CD4-positive, alpha-beta T cell (primary cell): ENCODE measurements around the gene ZFYVE27. TPM values are rescaled to one million over a fixed set of nuclear protein-coding genes. Genes with fewer than 3 reads are reported as not detected.

ENCODE experiments used
- ATAC-seq: fragments of 200-7000 bp; cut with Tn5 transposase; one replicate; pipeline ENCODE4 v1.10.0; 2022; ENCODE audit warnings: mild to moderate bottlenecking; ENCODE audit not compliant: poor library complexity
- CTCF ChIA-PET: fragments of 350-600 bp; sonication (Branson Sonifier 250); formaldehyde crosslinking; loops from one replicate; lab custom pipeline; 2021; ENCODE audit warnings: antibody characterized with exemption, inconsistent platforms; lab: Charles Lee
- POLR2A ChIA-PET: fragments of 350-600 bp; sonication (Branson Sonifier 250); formaldehyde crosslinking; loops from one replicate; lab custom pipeline; 2021; ENCODE audit warnings: antibody characterized with exemption, inconsistent platforms; lab: Charles Lee
- DNase-seq, 14 experiments: peaks; one replicate each; pipeline ENCODE4 v3.0.0-alpha.2; 2013 to 2020; ENCODE audit warnings: mixed read lengths in 2 of 14
- H3K27ac ChIP-seq, 2 donors: one replicate each; pipeline versions ENCODE4 v1.5.1 to v1.7.0; 2013; ENCODE audit warnings: low read length in 2 of 2, low read depth in 1 of 2, mild to moderate bottlenecking in 1 of 2
- H3K27me3 ChIP-seq, 2 experiments: 1 replicate in 1 of 2; 2 replicates in 1 of 2; pipeline versions ENCODE4 v1.6.1 to v1.7.0; 2013; ENCODE audit warnings: low read length in 2 of 2, control low read depth in 1 of 2, mild to moderate bottlenecking in 1 of 2, moderate library complexity in 1 of 2; ENCODE audit not compliant: insufficient read depth in 2 of 2, control insufficient read depth in 1 of 2
- H3K36me3 ChIP-seq: one replicate; pipeline ENCODE4 v1.6.1; 2013; ENCODE audit warnings: low read length, control low read depth; ENCODE audit not compliant: insufficient read depth
- H3K4me1 ChIP-seq: one replicate; pipeline ENCODE4 v1.6.1; 2013; ENCODE audit warnings: low read length, control low read depth; ENCODE audit not compliant: insufficient read depth
- H3K4me3 ChIP-seq: one replicate; pipeline ENCODE4 v1.5.1; 2013; ENCODE audit warnings: mild to moderate bottlenecking, low read length, moderate library complexity
- H3K9me3 ChIP-seq, 2 experiments: 1 replicate in 1 of 2; 2 replicates in 1 of 2; pipeline versions ENCODE4 v1.6.1 to v1.7.0; 2013; ENCODE audit warnings: low read length in 2 of 2, mild to moderate bottlenecking in 2 of 2, control low read depth in 1 of 2, moderate library complexity in 1 of 2; ENCODE audit not compliant: control insufficient read depth in 1 of 2, insufficient read depth in 1 of 2
- H3K27ac Mint-ChIP-seq: one replicate; pipeline ENCODE4 v1.8.0; 2020; ENCODE audit warnings: mixed read lengths
- H3K27me3 Mint-ChIP-seq: one replicate; pipeline ENCODE4 v1.8.0; 2021; ENCODE audit warnings: mixed read lengths
- H3K36me3 Mint-ChIP-seq: one replicate; pipeline ENCODE4 v1.8.0; 2021; ENCODE audit warnings: low read depth, mixed read lengths
- H3K4me1 Mint-ChIP-seq: one replicate; pipeline ENCODE4 v1.8.0; 2021; ENCODE audit warnings: low read depth, mixed read lengths
- H3K4me3 Mint-ChIP-seq: one replicate; pipeline ENCODE4 v1.8.0; 2020; ENCODE audit warnings: mild to moderate bottlenecking, mixed read lengths
- H3K9me3 Mint-ChIP-seq: one replicate; pipeline ENCODE4 v1.8.0; 2020; ENCODE audit warnings: mixed read lengths
- CTCF ChIP-seq: fragments of 200-600 bp; IDR thresholded peaks from one replicate; pipeline ENCODE4 v1.8.0; 2022; ENCODE audit warnings: antibody characterized with exemption, mild to moderate bottlenecking
- intact Hi-C, 2 experiments: fragments of 100-400 bp; cut with DNase I in 1 of 2; cut with micrococcal nuclease in 1 of 2; formaldehyde crosslinking; loops; one replicate each; pipeline versions ENCODE4 v1.15.1 to v1.9.0; 2023 to 2025; cut with DNase I, micrococcal nuclease
- total RNA-seq, 174 experiments: library from RNA in 2 of 174; stranded (reverse) in 2 of 174; gene quantifications; one replicate each; pipeline ENCODE4 v1.2.3 and lab custom pipeline; 2021 to 2026

ZFYVE27 gene
- total RNA-seq, 2 experiments from 2014 or later: 58.4 to 60.6 TPM

GRCh38 chr10:97715259-97715874 lies 21.6 kb upstream of the ZFYVE27 start:
- H3K36me3 Mint-ChIP-seq: no peaks in the 10 kb centered on the region
- H3K9me3 ChIP-seq: no peaks in the 10 kb centered on the region
- peaks cover 19% of the 10 kb centered on the region for H3K4me1 ChIP-seq
- peaks cover 18% of the 10 kb centered on the region for H3K27me3 Mint-ChIP-seq
- no peaks in the 10 kb centered on the region for H3K36me3 ChIP-seq
- no peak overlapping the region for H3K27ac Mint-ChIP-seq
- intact Hi-C loops: no loop called here
- no peak for DNase-seq
- no peak for TF ChIP-seq CTCF
- H3K4me3 ChIP-seq: no peak overlapping the region
- H3K4me3 Mint-ChIP-seq: peak overlapping the region; percentile 100
- CTCF ChIA-PET: interaction anchor here (0.6 kb wide), 1 partner anchor 135 kb away, joined by 3 read pairs; no protein-coding TSS in a partner anchor
- no peak overlapping the region for H3K27ac ChIP-seq
- POLR2A ChIA-PET: interaction anchor here (2.4 to 2.6 kb wide), 2 partner anchors 21 to 29 kb away, joined by 13 to 14 read pairs; partner anchors contain the start of genes AVPI1 and ZFYVE27
- no peak for ATAC-seq
- peaks cover 15% of the 10 kb centered on the region for H3K4me1 Mint-ChIP-seq
- no peaks in the 10 kb centered on the region for H3K9me3 Mint-ChIP-seq
- H3K27me3 ChIP-seq: peaks cover 0 to 4% of the 10 kb centered on the region in 2 experiments

- H3K27me3 Mint-ChIP-seq: peaks cover 9% of the 10 kb centered on the region
- H3K36me3 Mint-ChIP-seq: no peaks in the 10 kb centered on the region
- no peak overlapping the region for H3K4me3 Mint-ChIP-seq
- no peak overlapping the region for H3K27ac Mint-ChIP-seq
- no peaks in the 10 kb centered on the region for H3K36me3 ChIP-seq
- DNase-seq (no peak), ATAC-seq (no peak)
- peaks cover 14% of the 10 kb centered on the region for H3K4me1 Mint-ChIP-seq
- ChIA-PET POLR2A (no interaction called here), CTCF (no interaction called here)
- H3K27me3 ChIP-seq: no peaks in the 10 kb centered on the region
- intact Hi-C loops: no loop called here
- no peaks in the 10 kb centered on the region for H3K9me3 Mint-ChIP-seq
- H3K27ac ChIP-seq: no peak overlapping the region
- peaks cover 19% of the 10 kb centered on the region for H3K4me1 ChIP-seq
- TF ChIP-seq CTCF: no peak
- no peak overlapping the region for H3K4me3 ChIP-seq
- no peaks in the 10 kb centered on the region for H3K9me3 ChIP-seq
These were observed 19.3 kb upstream of the ZFYVE27 start for GRCh38 chr10:97717627-97718026.

GRCh38 chr10:97718178-97718577 lies 18.8 kb upstream of the ZFYVE27 start:
- Histone ChIP-seq H3K36me3 (no peaks in the 10 kb centered on the region), H3K9me3 (no peaks in the 10 kb centered on the region), H3K27me3 (no peaks in the 10 kb centered on the region), H3K4me3 (no peak overlapping the region), H3K4me1 (peaks cover 14% of the 10 kb centered on the region), H3K27ac (no peak overlapping the region)
- TF ChIP-seq CTCF: no peak
- H3K27me3 Mint-ChIP-seq: peaks cover 4% of the 10 kb centered on the region
- peaks cover 9% of the 10 kb centered on the region for H3K4me1 Mint-ChIP-seq
- intact Hi-C loops: no loop called here
- H3K4me3 Mint-ChIP-seq: no peak overlapping the region
- H3K9me3 Mint-ChIP-seq: no peaks in the 10 kb centered on the region
- ATAC-seq (no peak), DNase-seq (no peak)
- H3K36me3 Mint-ChIP-seq: no peaks in the 10 kb centered on the region
- CTCF ChIA-PET: interaction anchor here (1.7 kb wide), 1 partner anchor 32 kb away, joined by 4 read pairs; no protein-coding TSS in a partner anchor
- no peak overlapping the region for H3K27ac Mint-ChIP-seq
- POLR2A ChIA-PET: no interaction called here
